HUES64 (cell line): ENCODE measurements around the gene MAP2K3.

Experiments
- H3K27ac ChIP-seq: 2 replicates; pipeline ENCODE4 v1.7.0; 2013; ENCODE audit warnings: low read depth, low read length, inconsistent platforms
- H3K27me3 ChIP-seq: 2 replicates; pipeline ENCODE4 v1.6.1; 2013; ENCODE audit warnings: mild to moderate bottlenecking, low read length; ENCODE audit not compliant: insufficient read depth
- H3K36me3 ChIP-seq: 2 replicates; pipeline ENCODE4 v1.6.1; 2013; ENCODE audit warnings: mild to moderate bottlenecking, low read length; ENCODE audit not compliant: insufficient read depth
- H3K4me1 ChIP-seq: 2 replicates; pipeline ENCODE4 v1.6.1; 2013; ENCODE audit warnings: mild to moderate bottlenecking, low read length, moderate library complexity; ENCODE audit not compliant: insufficient read depth
- H3K4me3 ChIP-seq: 2 replicates; pipeline ENCODE4 v1.5.1; 2013; ENCODE audit warnings: mild to moderate bottlenecking, low read length, moderate library complexity
- H3K9ac ChIP-seq: 2 replicates; pipeline ENCODE4 v1.6.1; 2013; ENCODE audit warnings: mild to moderate bottlenecking, low read depth, low read length
- H3K9me3 ChIP-seq: 2 replicates; pipeline ENCODE4 v1.6.1; 2013; ENCODE audit warnings: low read depth, low read length; ENCODE audit not compliant: insufficient read depth
- WGBS: fragments of 150-250, 120-280 bp; methylation state at CpG from one replicate; pipeline ENCODE4 v1.1.7; 2013; ENCODE audit warnings: missing lambda C conversion rate; 5-methylcytosine and 5-hydroxymethylcytosine counted together

The MAP2K3 gene

GRCh38 chr17:21275579-21276263 is 8.8 kb upstream of the MAP2K3 start:
- Histone ChIP-seq H3K27me3 (peaks cover 29% of the 10 kb centered on the region), H3K9me3 (no peaks in the 10 kb centered on the region), H3K9ac (peak overlapping the region; percentile 70), H3K36me3 (no peaks in the 10 kb centered on the region), H3K4me3 (peak overlapping the region; percentile 63), H3K4me1 (no peaks in the 10 kb centered on the region), H3K27ac (no peak overlapping the region)
- WGBS: 2% methylated on average over 51 of the region's 52 CpGs

GRCh38 chr17:21276264-21276588 is 8.3 kb upstream of the MAP2K3 start:
- H3K4me3 ChIP-seq: peak overlapping the region; percentile 63
- H3K9ac ChIP-seq: no peak overlapping the region
- 30% methylated on average over 17 of the region's 17 CpGs for WGBS

GRCh38 chr17:21277332-21277731 is 7.2 kb upstream of the MAP2K3 start:
- Histone ChIP-seq H3K36me3 (no peaks in the 10 kb centered on the region), H3K9ac (no peak overlapping the region), H3K27ac (no peak overlapping the region), H3K9me3 (no peaks in the 10 kb centered on the region), H3K4me3 (no peak overlapping the region), H3K27me3 (peaks cover 35% of the 10 kb centered on the region), H3K4me1 (no peaks in the 10 kb centered on the region)
- WGBS: 98% methylated on average over 2 of the region's 3 CpGs

More at GRCh38 chr17:21276264-21276588, 8.3 kb upstream of the MAP2K3 start:
- H3K4me1 ChIP-seq: no peaks in the 10 kb centered on the region
- no peaks in the 10 kb centered on the region for H3K36me3 ChIP-seq
- H3K9me3 ChIP-seq: no peaks in the 10 kb centered on the region
- H3K27ac ChIP-seq: no peak overlapping the region
- peaks cover 29% of the 10 kb centered on the region for H3K27me3 ChIP-seq

GRCh38 chr17:21278450-21279197 is 5.9 kb upstream of the MAP2K3 start:
- Histone ChIP-seq H3K9ac (no peak overlapping the region), H3K27ac (no peak overlapping the region), H3K27me3 (peaks cover 48% of the 10 kb centered on the region), H3K4me1 (no peaks in the 10 kb centered on the region), H3K9me3 (no peaks in the 10 kb centered on the region), H3K4me3 (no peak overlapping the region), H3K36me3 (no peaks in the 10 kb centered on the region)
- WGBS: 87% methylated on average over 8 of the region's 8 CpGs

GRCh38 chr17:21279198-21279535 is 5.3 kb upstream of the MAP2K3 start:
- Histone ChIP-seq H3K9ac (no peak overlapping the region), H3K27ac (no peak overlapping the region), H3K9me3 (no peaks in the 10 kb centered on the region), H3K36me3 (no peaks in the 10 kb centered on the region), H3K4me1 (no peaks in the 10 kb centered on the region), H3K4me3 (no peak overlapping the region), H3K27me3 (peaks cover 53% of the 10 kb centered on the region)
- 95% methylated on average over 6 of the region's 6 CpGs for WGBS

GRCh38 chr17:21279582-21279981 is 4.9 kb upstream of the MAP2K3 start:
- Histone ChIP-seq H3K9ac (no peak overlapping the region), H3K27ac (no peak overlapping the region), H3K4me1 (no peaks in the 10 kb centered on the region), H3K9me3 (no peaks in the 10 kb centered on the region), H3K27me3 (peaks cover 49% of the 10 kb centered on the region), H3K4me3 (no peak overlapping the region), H3K36me3 (no peaks in the 10 kb centered on the region)
- 90% methylated on average over 6 of the region's 6 CpGs for WGBS

GRCh38 chr17:21280081-21280518 is 4.4 kb upstream of the MAP2K3 start:
- H3K4me1 ChIP-seq: no peaks in the 10 kb centered on the region
- no peak overlapping the region for H3K9ac ChIP-seq
- H3K9me3 ChIP-seq: no peaks in the 10 kb centered on the region
- H3K4me3 ChIP-seq: no peak overlapping the region
- no peaks in the 10 kb centered on the region for H3K36me3 ChIP-seq
- no peak overlapping the region for H3K27ac ChIP-seq
- peaks cover 44% of the 10 kb centered on the region for H3K27me3 ChIP-seq
- WGBS: 32% methylated on average over 8 of the region's 10 CpGs

GRCh38 chr17:21282231-21282630 is 2.3 kb upstream of the MAP2K3 start:
- H3K27me3 ChIP-seq: peaks cover 28% of the 10 kb centered on the region
- H3K9me3 ChIP-seq: no peaks in the 10 kb centered on the region
- H3K36me3 ChIP-seq: no peaks in the 10 kb centered on the region
- H3K4me1 ChIP-seq: peaks cover 16% of the 10 kb centered on the region
- no peak overlapping the region for H3K9ac ChIP-seq
- H3K4me3 ChIP-seq: no peak overlapping the region
- H3K27ac ChIP-seq: no peak overlapping the region
- 64% methylated on average over 5 of the region's 5 CpGs for WGBS

- peaks cover 18% of the 10 kb centered on the region for H3K4me1 ChIP-seq
- no peaks in the 10 kb centered on the region for H3K36me3 ChIP-seq
- H3K9me3 ChIP-seq: no peaks in the 10 kb centered on the region
- peaks cover 24% of the 10 kb centered on the region for H3K27me3 ChIP-seq
- H3K27ac ChIP-seq: no peak overlapping the region
- H3K9ac ChIP-seq: no peak overlapping the region
- no peak overlapping the region for H3K4me3 ChIP-seq
- WGBS: 95% methylated on average over 5 of the region's 5 CpGs
Observed at GRCh38 chr17:21282850-21283249, 1.7 kb upstream of the MAP2K3 start.

GRCh38 chr17:21283482-21284318 is 811 bp upstream of the MAP2K3 start:
- Histone ChIP-seq H3K9me3 (no peaks in the 10 kb centered on the region), H3K4me3 (peak overlapping the region; percentile 87), H3K36me3 (no peaks in the 10 kb centered on the region), H3K4me1 (peaks cover 18% of the 10 kb centered on the region), H3K27ac (no peak overlapping the region), H3K27me3 (peaks cover 24% of the 10 kb centered on the region), H3K9ac (no peak overlapping the region)
- WGBS: 51% methylated on average over 49 of the region's 49 CpGs
